BE2C (cell line): ENCODE results near the gene RNF130.

Source experiments
- DNase-seq: peaks from one replicate; pipeline ENCODE4 v3.0.0-alpha.2; 2020
- H3K27me3 ChIP-seq: fragments of 250-450 bp; sonication (Bioruptor Pico); 2 replicates; pipeline ENCODE4 v1.5.1; 2020; ENCODE audit warnings: mild to moderate bottlenecking
- H3K36me3 ChIP-seq: fragments of 250-450 bp; sonication (Bioruptor Pico); 2 replicates; pipeline ENCODE4 v1.5.1; 2020; ENCODE audit warnings: mild to moderate bottlenecking
- H3K4me1 ChIP-seq: fragments of 250-450 bp; sonication (Bioruptor Pico); 2 replicates; pipeline ENCODE4 v1.5.1; 2020
- H3K4me3 ChIP-seq: 2 replicates; pipeline ENCODE4 v1.5.1; 2011; ENCODE audit warnings: low read depth, low read length
- H3K9me3 ChIP-seq: fragments of 250-450 bp; sonication (Bioruptor Pico); 2 replicates; pipeline ENCODE4 v1.5.1; 2020
- TF ChIP-seq, protein P1 (sequence below): IDR thresholded peaks from 2 replicates; pipeline ENCODE4 v1.5.1; 2012; ENCODE audit warnings: mild to moderate bottlenecking, low read depth, low read length

The RNF130 gene

DNA sequence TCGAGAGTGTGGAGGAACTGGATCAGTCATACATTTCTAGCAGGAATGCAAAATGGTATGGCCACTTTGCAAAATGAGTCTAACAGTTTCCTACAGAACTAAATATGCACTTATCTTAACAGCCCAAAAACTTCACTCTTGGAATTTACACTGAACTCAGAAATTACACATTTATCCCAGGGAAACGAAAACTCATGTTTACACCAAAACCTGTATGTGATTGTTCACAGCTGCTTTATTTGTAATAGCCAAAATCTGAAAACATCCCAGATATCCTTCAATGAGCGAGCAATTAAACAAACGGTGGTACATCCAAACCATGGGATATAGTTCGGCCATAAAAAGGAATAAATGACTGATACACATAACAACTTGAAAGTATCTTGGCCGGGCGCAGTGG lies 62.0 kb downstream of the RNF130 start:
- H3K4me1 ChIP-seq = no peaks in the 10 kb centered on the region
- no peak overlapping the region for H3K4me3 ChIP-seq
- TF ChIP-seq, protein P1, sequence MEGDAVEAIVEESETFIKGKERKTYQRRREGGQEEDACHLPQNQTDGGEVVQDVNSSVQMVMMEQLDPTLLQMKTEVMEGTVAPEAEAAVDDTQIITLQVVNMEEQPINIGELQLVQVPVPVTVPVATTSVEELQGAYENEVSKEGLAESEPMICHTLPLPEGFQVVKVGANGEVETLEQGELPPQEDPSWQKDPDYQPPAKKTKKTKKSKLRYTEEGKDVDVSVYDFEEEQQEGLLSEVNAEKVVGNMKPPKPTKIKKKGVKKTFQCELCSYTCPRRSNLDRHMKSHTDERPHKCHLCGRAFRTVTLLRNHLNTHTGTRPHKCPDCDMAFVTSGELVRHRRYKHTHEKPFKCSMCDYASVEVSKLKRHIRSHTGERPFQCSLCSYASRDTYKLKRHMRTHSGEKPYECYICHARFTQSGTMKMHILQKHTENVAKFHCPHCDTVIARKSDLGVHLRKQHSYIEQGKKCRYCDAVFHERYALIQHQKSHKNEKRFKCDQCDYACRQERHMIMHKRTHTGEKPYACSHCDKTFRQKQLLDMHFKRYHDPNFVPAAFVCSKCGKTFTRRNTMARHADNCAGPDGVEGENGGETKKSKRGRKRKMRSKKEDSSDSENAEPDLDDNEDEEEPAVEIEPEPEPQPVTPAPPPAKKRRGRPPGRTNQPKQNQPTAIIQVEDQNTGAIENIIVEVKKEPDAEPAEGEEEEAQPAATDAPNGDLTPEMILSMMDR = no peak
- no peak for DNase-seq
- no peaks in the 10 kb centered on the region for H3K36me3 ChIP-seq
- H3K9me3 ChIP-seq = no peaks in the 10 kb centered on the region
- no peaks in the 10 kb centered on the region for H3K27me3 ChIP-seq

DNA sequence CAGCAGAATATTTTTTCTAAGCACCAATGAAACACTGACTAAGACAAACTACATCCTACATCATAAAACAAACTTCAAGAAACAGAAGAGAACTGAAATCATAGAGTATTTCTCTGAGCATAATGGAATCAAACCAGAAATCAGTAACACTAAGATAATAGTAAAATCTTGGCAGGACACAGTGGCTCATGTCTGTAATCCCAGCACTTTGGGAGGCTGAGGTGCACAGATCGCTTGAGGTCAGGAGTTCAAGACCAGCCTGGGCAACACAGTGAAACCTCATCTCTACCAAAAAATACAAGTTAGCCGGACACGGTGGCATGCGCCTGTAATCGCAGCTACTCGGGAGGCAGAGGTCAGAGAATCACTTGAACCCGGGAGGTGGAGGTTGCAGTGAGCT lies 63.1 kb downstream of the RNF130 start:
- DNase-seq = no peak
- no peaks in the 10 kb centered on the region for H3K4me1 ChIP-seq
- no peaks in the 10 kb centered on the region for H3K27me3 ChIP-seq
- H3K9me3 ChIP-seq = no peaks in the 10 kb centered on the region
- H3K36me3 ChIP-seq = no peaks in the 10 kb centered on the region
- H3K4me3 ChIP-seq = no peak overlapping the region
- TF ChIP-seq, protein P1 = no peak

DNA sequence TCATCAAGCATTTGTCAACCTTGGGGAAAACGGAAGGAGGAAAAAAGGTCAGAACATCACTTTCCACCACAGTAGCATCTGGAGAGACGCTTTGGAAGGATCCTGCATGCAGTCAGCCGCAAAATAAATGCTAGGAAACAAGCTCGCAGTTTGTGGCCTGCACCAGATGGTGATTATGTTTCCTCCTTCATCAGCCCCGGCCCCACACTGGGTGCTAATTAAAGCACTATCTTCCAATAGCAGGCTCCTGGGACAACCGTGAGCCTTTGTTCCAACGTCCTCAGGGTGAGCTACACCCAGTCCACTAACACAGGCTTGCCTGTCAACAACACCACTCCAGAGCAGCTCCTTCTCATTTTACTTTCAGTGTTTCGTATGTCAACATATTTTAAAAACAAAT lies 64.0 kb downstream of the RNF130 start:
- DNase-seq = no peak
- H3K4me3 ChIP-seq = no peak overlapping the region
- TF ChIP-seq, protein P1 = no peak
- H3K27me3 ChIP-seq = no peaks in the 10 kb centered on the region
- no peaks in the 10 kb centered on the region for H3K9me3 ChIP-seq
- no peaks in the 10 kb centered on the region for H3K36me3 ChIP-seq
- no peaks in the 10 kb centered on the region for H3K4me1 ChIP-seq

DNA sequence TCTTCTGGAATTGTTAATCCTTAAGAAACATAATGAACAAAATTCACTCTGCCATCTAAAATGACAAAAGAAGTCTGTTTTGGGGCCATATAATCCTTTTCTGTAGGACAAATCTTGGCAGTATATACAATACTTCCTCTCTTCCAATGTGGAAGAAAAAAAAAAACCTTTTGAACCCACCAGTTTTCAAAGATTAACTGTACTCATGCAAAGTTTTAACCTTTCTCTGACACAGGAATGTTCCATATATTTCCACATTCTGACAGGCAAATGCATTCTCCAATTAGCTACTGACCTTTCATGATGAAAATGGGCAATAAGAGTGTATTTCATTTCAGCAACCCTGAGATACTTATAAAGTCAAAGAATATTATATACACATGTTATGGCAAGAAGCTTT lies 65.4 kb downstream of the RNF130 start:
- no peaks in the 10 kb centered on the region for H3K36me3 ChIP-seq
- TF ChIP-seq, protein P1 = no peak
- H3K27me3 ChIP-seq = no peaks in the 10 kb centered on the region
- no peak for DNase-seq
- H3K4me3 ChIP-seq = no peak overlapping the region
- no peaks in the 10 kb centered on the region for H3K9me3 ChIP-seq
- no peaks in the 10 kb centered on the region for H3K4me1 ChIP-seq

DNA sequence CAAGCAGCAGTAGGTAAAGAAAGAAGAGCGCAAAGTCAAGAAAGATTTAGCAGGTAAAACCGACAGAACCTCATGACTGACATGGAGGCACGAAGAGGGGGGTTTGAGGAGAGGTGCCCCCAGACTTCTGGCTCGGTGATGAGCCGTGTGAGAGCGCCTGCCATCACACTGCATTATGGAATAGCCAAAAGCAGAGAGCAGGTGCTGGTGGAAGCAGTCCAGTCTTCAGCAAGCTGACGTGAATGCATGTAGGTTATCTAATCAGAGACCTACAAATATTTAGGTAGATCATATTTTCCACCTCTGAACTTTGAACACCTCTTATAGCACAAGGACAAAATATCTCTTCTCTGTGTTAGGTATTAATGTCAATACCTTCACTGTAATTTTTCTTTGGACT lies 68.4 kb downstream of the RNF130 start:
- no peaks in the 10 kb centered on the region for H3K36me3 ChIP-seq
- no peak overlapping the region for H3K4me3 ChIP-seq
- H3K9me3 ChIP-seq = no peaks in the 10 kb centered on the region
- TF ChIP-seq, protein P1 = no peak
- DNase-seq = no peak
- H3K27me3 ChIP-seq = no peaks in the 10 kb centered on the region
- H3K4me1 ChIP-seq = no peaks in the 10 kb centered on the region

DNA sequence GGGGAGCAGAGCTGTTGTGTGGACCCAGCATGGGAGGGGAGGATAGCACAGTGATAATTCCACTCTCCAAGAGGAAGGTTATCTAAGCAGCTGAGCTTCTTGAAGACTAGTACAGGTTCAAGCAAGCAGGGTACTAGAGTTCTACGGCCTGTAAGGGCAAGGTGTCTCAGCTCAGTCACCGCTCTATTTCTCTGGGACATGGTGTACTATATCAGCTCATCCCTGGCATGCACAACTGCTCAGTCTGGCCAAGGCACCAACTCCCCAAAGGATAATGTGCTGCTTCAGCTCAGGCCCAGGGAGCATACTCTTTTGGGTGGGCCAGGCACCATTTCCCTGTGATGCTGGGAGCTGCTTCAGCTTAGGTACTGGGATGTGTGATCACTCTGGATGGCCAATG lies 69.8 kb downstream of the RNF130 start:
- no peaks in the 10 kb centered on the region for H3K4me1 ChIP-seq
- TF ChIP-seq, protein P1 = no peak
- H3K9me3 ChIP-seq = no peaks in the 10 kb centered on the region
- H3K27me3 ChIP-seq = no peaks in the 10 kb centered on the region
- no peaks in the 10 kb centered on the region for H3K36me3 ChIP-seq
- no peak overlapping the region for H3K4me3 ChIP-seq
- DNase-seq = no peak
